ENCODE data around the gene ZNF691.

ZNF691 gene

DNA sequence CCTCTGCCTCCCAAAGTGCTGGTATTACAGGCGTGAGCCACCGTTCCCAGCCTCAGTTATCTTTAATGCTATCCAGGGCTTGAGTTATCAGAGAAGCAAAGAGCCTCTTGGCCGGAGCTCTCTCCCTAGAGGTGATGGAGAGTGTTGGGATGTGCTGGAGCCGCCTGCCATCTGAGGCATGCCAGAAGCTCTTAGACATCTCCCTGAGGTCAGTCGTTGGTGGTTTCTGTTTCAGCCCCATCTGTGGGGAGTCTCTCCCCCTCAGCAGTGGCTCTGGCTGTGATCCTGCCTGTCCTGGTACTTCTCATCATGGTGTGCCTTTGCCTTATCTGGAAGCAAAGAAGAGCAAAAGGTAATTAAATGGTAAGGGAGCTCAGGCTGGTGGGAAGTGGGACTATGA lies 11.6 kb upstream of the ZNF691 start:
- in situ Hi-C loops (cut with HindIII; ENCODE audit: low pct_ligation_motif_present, low sequenced_read_pairs), result no loop called here

DNA sequence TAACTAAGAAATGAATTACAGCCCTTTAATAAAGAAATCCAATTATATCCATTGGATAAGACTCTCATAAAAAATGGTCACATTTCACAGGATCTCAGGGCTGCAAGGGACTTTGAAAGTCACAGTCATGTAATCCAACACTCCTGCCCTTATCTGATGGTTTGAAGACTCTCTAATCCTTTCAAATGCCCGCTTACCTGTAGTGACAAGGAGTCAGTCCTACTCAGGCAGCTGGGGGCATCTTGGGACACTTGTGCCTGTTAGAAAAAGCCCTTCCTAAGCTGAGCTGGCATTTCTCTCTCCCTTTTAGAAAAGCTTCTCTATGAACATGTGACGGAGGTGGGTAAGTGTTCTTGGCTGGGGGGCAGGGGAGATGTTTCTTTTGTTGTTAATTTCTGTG lies 11.0 kb upstream of the ZNF691 start:
- no peak overlapping the region for H3K27ac ChIP-seq
- in situ Hi-C loops (cut with HindIII; ENCODE audit: low pct_ligation_motif_present, low sequenced_read_pairs), result no loop called here
- DNase-seq, result no peak
- no peak overlapping the region for H3K4me3 ChIP-seq (ENCODE audit: low read depth, low read length)
- TF ChIP-seq, protein P1, sequence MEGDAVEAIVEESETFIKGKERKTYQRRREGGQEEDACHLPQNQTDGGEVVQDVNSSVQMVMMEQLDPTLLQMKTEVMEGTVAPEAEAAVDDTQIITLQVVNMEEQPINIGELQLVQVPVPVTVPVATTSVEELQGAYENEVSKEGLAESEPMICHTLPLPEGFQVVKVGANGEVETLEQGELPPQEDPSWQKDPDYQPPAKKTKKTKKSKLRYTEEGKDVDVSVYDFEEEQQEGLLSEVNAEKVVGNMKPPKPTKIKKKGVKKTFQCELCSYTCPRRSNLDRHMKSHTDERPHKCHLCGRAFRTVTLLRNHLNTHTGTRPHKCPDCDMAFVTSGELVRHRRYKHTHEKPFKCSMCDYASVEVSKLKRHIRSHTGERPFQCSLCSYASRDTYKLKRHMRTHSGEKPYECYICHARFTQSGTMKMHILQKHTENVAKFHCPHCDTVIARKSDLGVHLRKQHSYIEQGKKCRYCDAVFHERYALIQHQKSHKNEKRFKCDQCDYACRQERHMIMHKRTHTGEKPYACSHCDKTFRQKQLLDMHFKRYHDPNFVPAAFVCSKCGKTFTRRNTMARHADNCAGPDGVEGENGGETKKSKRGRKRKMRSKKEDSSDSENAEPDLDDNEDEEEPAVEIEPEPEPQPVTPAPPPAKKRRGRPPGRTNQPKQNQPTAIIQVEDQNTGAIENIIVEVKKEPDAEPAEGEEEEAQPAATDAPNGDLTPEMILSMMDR (IDR thresholded peaks at IDR 0.05; ENCODE audit: low read depth, low read length, missing control alignments), result no peak
- H3K36me3 ChIP-seq (replicated peaks), result no peaks in the 10 kb centered on the region
- H3K27me3 ChIP-seq (replicated peaks), result no peaks in the 10 kb centered on the region

More for the DNA sequence above, 11.6 kb upstream of the ZNF691 start:
- TF ChIP-seq, protein P1 (IDR thresholded peaks at IDR 0.05; ENCODE audit: low read depth, low read length, missing control alignments), result no peak
- no peak overlapping the region for H3K27ac ChIP-seq
- no peaks in the 10 kb centered on the region for H3K36me3 ChIP-seq (replicated peaks)
- no peak overlapping the region for H3K4me3 ChIP-seq (ENCODE audit: low read depth, low read length)
- DNase-seq, result no peak
- H3K27me3 ChIP-seq (replicated peaks), result no peaks in the 10 kb centered on the region

DNA sequence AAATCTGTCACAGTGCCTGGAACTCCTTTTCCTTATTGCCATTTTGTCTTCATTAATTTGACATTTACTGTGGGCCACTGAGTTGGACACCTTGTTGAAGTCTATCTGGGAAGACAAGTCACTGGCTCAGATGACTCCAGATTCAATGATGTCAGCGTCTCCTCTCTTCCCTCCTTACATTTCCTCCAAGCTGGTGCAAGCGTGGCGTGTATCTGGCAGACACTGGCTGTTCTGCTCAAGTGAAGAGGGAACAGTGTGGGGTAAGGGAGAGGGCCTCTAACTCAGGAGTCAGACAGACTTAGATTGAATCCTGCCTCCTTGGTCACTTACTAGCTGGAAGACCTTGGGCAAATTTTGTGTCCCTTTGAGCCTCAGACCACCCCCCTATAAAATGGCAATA lies 8.7 kb upstream of the ZNF691 start:
- in situ Hi-C loops (cut with HindIII; ENCODE audit: low pct_ligation_motif_present, low sequenced_read_pairs), result no loop called here
- TF ChIP-seq, protein P1 (IDR thresholded peaks at IDR 0.05; ENCODE audit: low read depth, low read length, missing control alignments), result no peak
- DNase-seq, result no peak
- Histone ChIP-seq H3K27ac (no peak overlapping the region), H3K36me3 (replicated peaks) (no peaks in the 10 kb centered on the region), H3K4me3 (ENCODE audit: low read depth, low read length) (no peak overlapping the region), H3K27me3 (replicated peaks) (no peaks in the 10 kb centered on the region)

DNA sequence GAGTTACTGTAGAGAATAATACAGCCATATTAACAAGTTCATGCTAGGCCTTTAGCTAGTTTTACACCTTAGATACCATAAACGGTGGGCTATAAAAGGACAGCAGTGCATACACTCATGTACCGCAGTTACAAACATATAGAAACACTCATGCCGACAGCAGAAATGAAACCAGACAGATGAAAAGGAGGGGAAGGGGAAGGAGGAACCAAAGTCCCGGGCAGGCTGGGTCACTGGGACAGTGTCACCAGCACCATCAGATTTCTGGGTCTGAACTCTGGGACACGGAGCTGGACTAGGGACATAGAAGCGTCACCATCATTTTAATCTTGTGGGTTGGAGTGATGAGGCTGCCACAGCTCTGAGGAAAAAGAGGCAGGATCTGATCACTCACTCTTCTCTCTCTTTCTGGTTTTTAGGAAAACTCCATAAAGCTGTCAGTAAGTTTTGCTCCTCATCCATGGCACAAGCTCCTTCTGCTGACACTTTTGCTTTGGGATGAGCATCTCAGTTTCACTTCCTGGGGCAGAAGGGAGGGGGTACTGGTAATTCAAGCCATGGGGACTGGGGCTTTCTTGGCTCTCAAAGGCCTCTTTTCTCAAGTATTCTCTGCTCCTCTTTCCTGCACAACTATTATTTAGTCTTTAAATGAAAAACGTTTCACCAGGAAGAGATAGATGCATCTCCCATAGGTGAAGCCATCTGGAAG lies 7.8 kb upstream of the ZNF691 start:
- DNase-seq, result no peak
- no peak overlapping the region for H3K4me3 ChIP-seq (ENCODE audit: low read depth, low read length)
- H3K36me3 ChIP-seq (replicated peaks), result no peaks in the 10 kb centered on the region
- H3K27me3 ChIP-seq (replicated peaks), result no peaks in the 10 kb centered on the region
- in situ Hi-C loops (cut with HindIII; ENCODE audit: low pct_ligation_motif_present, low sequenced_read_pairs), result no loop called here
- TF ChIP-seq, protein P1 (IDR thresholded peaks at IDR 0.05; ENCODE audit: low read depth, low read length, missing control alignments), result no peak
- no peak overlapping the region for H3K27ac ChIP-seq

DNA sequence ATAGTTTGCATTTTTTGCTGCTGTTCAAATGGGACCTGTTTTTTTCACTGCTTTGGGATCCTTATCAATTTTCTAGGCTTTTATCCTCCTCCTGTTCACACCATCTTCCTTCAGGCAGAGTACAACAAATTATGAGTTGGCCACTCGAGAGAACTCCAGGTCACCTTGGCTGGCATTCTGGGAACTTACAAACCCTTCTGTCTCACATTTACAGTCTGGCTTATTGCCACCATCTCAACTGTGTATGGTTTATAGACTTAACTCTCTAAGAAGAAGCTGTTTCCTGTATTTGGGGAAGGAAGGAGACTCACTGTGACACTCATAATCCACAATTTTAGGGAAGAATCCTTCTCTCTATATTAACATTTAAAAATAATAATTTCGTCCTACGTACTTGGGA lies 5.4 kb upstream of the ZNF691 start:
- no peak for DNase-seq
- Histone ChIP-seq H3K27me3 (replicated peaks) (no peaks in the 10 kb centered on the region), H3K27ac (no peak overlapping the region), H3K36me3 (replicated peaks) (no peaks in the 10 kb centered on the region), H3K4me3 (ENCODE audit: low read depth, low read length) (no peak overlapping the region)
- in situ Hi-C loops (cut with HindIII; ENCODE audit: low pct_ligation_motif_present, low sequenced_read_pairs), result no loop called here
- TF ChIP-seq, protein P1 (IDR thresholded peaks at IDR 0.05; ENCODE audit: low read depth, low read length, missing control alignments), result no peak

All from brain microvascular endothelial cell (primary cell).